Tibial nerve (tissue), 4 donors: Measurements from ENCODE around the gene MRPS5. TPM values are rescaled to one million over a fixed set of nuclear protein-coding genes. Genes with fewer than 3 reads are reported as not detected.
A peak's percentile ranks its signal among the peaks of the same experiment; 100 is the strongest.

ENCODE experiments used
- DNase-seq, 2 donors: peaks; one replicate each; pipeline ENCODE4 v3.0.0-alpha.2; 2019; ENCODE audit warnings: low spot score in 2 of 2
- H3K27ac ChIP-seq, 4 donors: fragments of 200-600 bp; sonication (generic) in 3 of 4; one replicate each; pipeline ENCODE4 v1.5.1; 2017 to 2019; ENCODE audit warnings: mild to moderate bottlenecking in 1 of 4
- H3K27me3 ChIP-seq, 2 donors: fragments of 200-600 bp; sonication (generic) in 1 of 2; one replicate each; pipeline versions ENCODE4 v1.5.1 to v1.6.0; 2017 to 2019
- H3K36me3 ChIP-seq, 3 donors: fragments of 200-600 bp; sonication (generic); one replicate each; pipeline ENCODE4 v1.5.1; 2018 to 2019
- H3K4me1 ChIP-seq, 4 donors: fragments of 200-600 bp; sonication (generic) in 3 of 4; one replicate each; pipeline ENCODE4 v1.5.1; 2017 to 2019
- H3K4me3 ChIP-seq, 4 donors: fragments of 200-600 bp; sonication (generic) in 3 of 4; one replicate each; pipeline ENCODE4 v1.5.1; 2017 to 2019; ENCODE audit warnings: mild to moderate bottlenecking in 1 of 4, moderate library complexity in 1 of 4
- H3K9me3 ChIP-seq, 4 donors: fragments of 200-600 bp; sonication (generic) in 3 of 4; one replicate each; pipeline ENCODE4 v1.5.1; 2017 to 2019
- EP300 ChIP-seq, 2 donors: sonication (generic); formaldehyde crosslinking; IDR thresholded peaks; one replicate each; pipeline ENCODE4 v1.6.1; 2017; ENCODE audit warnings: antibody characterized with exemption in 2 of 2, mild to moderate bottlenecking in 1 of 2
- POLR2A ChIP-seq, 2 donors: fragments of 450-650 bp; IDR thresholded peaks; one replicate each; pipeline ENCODE4 v1.6.1; 2017; ENCODE audit warnings: antibody characterized with exemption in 2 of 2, mild to moderate bottlenecking in 2 of 2, moderate library complexity in 2 of 2
- WGBS, 2 donors: methylation state at CpG; one replicate each; pipeline ENCODE4 v1.1.5; 2018; 5-methylcytosine and 5-hydroxymethylcytosine counted together
- total RNA-seq, 4 donors: library from RNA; depleted of rRNA; stranded (reverse); fragments of >200 nt; gene quantifications; one replicate each; pipeline ENCODE4 v1.1.0, GENCODE V29; 2016
- TF ChIP-seq, protein P1 (sequence below), 5 experiments: fragments of 200-600 bp in 3 of 5; fragments of 450-650 bp in 2 of 5; sonication (generic) in 3 of 5; IDR thresholded peaks; one replicate each; pipeline ENCODE4 v1.5.1; 2016 to 2019; ENCODE audit warnings: antibody characterized with exemption in 5 of 5, mild to moderate bottlenecking in 3 of 5, moderate library complexity in 2 of 5

MRPS5 gene
- total RNA-seq, 4 donors from 2014 or later: 34.3 to 67.8 (median 50.8) TPM

DNA sequence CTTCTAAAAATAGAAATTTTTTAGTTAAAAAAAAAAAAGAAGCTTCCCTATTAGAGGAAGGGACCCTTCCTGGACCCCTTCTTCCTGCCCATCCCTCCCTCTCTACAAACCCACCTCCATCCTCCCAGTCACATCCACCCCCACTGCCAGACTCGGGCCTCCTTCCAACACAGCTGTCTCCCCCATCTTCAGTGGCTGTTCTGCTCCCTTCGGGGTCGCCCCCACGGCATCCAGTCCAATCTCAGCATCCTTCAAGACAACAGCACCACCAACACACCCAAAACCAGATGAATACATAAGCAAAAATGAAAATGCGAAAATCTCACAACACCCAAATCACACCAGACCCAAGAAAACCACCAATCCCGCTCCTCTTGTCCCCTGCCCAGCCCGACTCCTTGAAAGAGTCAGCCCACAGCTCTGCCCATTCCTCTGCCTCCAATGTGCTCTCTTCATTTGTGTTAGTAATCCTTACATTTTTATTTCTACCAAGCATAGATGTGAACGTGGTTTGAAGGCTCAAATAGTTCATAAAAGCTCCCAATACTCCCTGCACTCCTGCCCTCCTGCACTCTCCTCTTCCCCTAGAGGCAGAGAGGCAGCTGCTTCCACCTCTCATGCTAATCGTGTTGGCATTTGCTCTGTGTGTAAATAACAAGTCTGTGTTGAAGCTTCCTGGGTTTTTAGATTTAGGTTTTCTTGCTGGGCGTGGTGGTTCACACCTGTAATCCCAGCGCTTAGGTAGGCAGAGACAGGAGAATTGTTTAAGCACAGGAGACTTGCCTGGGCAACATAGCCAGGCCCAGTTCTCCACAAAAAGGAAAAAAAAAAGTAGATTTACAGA is 59.1 kb downstream of the MRPS5 start:
- no peak overlapping the region for H3K4me3 ChIP-seq
- no peaks in the 10 kb centered on the region for H3K36me3 ChIP-seq
- no peaks in the 10 kb centered on the region for H3K27me3 ChIP-seq
- no peaks in the 10 kb centered on the region for H3K9me3 ChIP-seq
- peaks cover 0 to 54% (median 27%) of the 10 kb centered on the region in 4 donors for H3K4me1 ChIP-seq
- 58 to 61% methylated on average over 11 of the region's 11 CpGs for WGBS, 2 donors
- H3K27ac ChIP-seq: peak overlapping the region; percentile 57 to 94 (median 83)
- DNase-seq: no peak
- TF ChIP-seq EP300 (IDR thresholded peaks at IDR 0.05): no peak
- no peak for TF ChIP-seq POLR2A (IDR thresholded peaks at IDR 0.05)
- TF ChIP-seq, protein P1, sequence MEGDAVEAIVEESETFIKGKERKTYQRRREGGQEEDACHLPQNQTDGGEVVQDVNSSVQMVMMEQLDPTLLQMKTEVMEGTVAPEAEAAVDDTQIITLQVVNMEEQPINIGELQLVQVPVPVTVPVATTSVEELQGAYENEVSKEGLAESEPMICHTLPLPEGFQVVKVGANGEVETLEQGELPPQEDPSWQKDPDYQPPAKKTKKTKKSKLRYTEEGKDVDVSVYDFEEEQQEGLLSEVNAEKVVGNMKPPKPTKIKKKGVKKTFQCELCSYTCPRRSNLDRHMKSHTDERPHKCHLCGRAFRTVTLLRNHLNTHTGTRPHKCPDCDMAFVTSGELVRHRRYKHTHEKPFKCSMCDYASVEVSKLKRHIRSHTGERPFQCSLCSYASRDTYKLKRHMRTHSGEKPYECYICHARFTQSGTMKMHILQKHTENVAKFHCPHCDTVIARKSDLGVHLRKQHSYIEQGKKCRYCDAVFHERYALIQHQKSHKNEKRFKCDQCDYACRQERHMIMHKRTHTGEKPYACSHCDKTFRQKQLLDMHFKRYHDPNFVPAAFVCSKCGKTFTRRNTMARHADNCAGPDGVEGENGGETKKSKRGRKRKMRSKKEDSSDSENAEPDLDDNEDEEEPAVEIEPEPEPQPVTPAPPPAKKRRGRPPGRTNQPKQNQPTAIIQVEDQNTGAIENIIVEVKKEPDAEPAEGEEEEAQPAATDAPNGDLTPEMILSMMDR (IDR thresholded peaks at IDR 0.05): no peak

DNA sequence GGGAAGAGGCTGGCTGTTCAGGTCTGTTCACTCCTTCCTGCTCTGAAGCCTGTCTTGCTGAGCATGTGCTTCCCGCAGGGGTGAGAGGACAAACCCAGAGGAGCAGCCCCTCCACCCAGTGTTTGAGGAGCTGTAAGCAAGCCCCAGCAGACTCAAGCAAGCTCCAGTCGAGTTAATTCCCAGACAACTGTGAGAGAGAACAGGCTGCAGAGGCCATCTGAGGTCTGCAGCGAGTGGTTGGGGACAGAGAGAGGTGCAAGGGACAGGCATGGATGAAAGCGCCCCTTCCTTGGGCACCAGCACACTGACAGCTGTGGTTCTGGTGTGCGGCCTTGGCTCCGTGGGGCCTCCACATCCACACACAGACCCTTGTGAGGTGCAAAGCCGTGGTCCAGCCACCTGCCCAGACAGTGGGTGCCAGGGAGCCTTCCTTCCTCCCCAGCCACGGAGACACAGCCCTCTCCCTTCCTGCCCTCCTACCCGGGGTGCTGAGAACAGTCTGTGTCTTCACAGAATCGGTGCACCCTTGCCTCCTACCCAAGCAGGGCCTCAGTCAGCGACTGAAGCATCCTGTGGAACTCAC is 59.9 kb downstream of the MRPS5 start:
- Histone ChIP-seq H3K4me3 (no peak overlapping the region), H3K27me3 (no peaks in the 10 kb centered on the region), H3K9me3 (no peaks in the 10 kb centered on the region), H3K4me1 (peaks cover 0 to 60% (median 28%) of the 10 kb centered on the region in 4 donors), H3K36me3 (no peaks in the 10 kb centered on the region), H3K27ac (peak overlapping the region; percentile 57 to 94 (median 83))
- 56 to 65% methylated on average over 11 of the region's 11 CpGs for WGBS, 2 donors
- TF ChIP-seq EP300 (IDR thresholded peaks at IDR 0.05): no peak
- no peak for TF ChIP-seq POLR2A (IDR thresholded peaks at IDR 0.05)
- TF ChIP-seq, protein P1 (IDR thresholded peaks at IDR 0.05): no peak
- DNase-seq: no peak

DNA sequence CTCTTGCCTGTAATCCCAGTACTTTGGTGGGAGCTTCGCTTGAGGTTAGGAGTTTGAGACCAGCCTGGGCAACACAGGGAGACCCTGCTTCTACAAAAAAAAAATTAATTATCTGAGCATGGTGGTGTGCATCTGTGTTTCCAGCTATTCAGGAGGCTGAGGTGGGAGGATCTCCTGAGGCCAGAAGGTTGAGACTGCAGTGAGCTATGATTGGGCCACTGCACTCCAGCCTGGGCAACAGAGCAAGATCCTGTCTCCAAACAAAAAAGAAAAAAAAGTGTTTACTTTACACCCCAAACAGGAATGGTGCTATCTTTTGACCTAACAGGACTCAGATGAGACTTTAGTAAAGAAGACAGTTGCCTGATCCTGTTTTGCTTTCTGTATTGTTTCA is 60.5 kb downstream of the MRPS5 start:
- H3K4me1 ChIP-seq: peaks cover 0 to 65% (median 28%) of the 10 kb centered on the region in 4 donors
- no peaks in the 10 kb centered on the region for H3K27me3 ChIP-seq
- H3K27ac ChIP-seq: peak overlapping the region; percentile 57 to 94 (median 83)
- no peak for DNase-seq
- TF ChIP-seq, protein P1 (IDR thresholded peaks at IDR 0.05): no peak
- TF ChIP-seq POLR2A (IDR thresholded peaks at IDR 0.05) (no peak), EP300 (IDR thresholded peaks at IDR 0.05) (no peak)
- H3K4me3 ChIP-seq: no peak overlapping the region
- H3K9me3 ChIP-seq: no peaks in the 10 kb centered on the region
- WGBS, 2 donors: 90 to 93% methylated on average over 1 of the region's 1 CpG
- no peaks in the 10 kb centered on the region for H3K36me3 ChIP-seq

DNA sequence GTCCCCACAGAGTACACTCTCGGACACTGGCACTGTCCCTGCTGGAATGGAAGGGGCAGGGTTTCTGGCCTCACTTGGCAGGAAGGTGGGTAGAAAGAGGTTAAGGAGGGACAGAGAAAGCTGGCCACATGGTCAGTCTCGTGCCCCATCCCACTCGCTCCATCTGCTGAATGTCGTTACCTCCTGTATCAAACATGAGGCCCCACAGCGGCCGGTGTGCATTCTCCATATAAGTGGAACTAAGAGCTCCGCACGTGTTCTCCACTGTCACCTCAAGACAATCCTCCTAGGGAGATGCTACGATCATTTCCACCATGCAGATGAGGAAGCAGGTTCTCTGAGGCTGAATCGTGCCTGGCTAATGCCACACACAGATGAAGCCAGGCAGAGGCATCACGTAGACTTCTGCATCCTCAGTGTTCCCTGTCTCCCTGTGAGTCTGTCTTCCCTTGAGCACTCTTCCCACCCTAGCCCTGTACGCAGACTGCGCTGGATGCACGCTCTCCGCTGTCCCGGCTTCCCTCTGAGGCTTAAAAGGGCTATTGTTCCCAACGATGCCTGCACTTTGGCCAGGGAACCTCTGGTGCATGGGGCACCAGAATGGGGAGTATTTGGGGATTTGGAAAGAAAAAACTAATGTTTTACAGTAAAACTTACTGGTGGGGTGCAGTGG is 61.0 kb downstream of the MRPS5 start:
- Histone ChIP-seq H3K4me3 (no peak overlapping the region), H3K9me3 (no peaks in the 10 kb centered on the region), H3K27ac (peak overlapping the region; percentile 61 to 94 (median 83)), H3K36me3 (no peaks in the 10 kb centered on the region), H3K4me1 (peaks cover 0 to 69% (median 28%) of the 10 kb centered on the region in 4 donors), H3K27me3 (no peaks in the 10 kb centered on the region)
- WGBS, 2 donors: 51 to 61% methylated on average over 17 of the region's 17 CpGs
- DNase-seq: no peak
- peak in 1 of 2 donors; percentile 56 for TF ChIP-seq EP300 (IDR thresholded peaks at IDR 0.05)
- TF ChIP-seq, protein P1 (IDR thresholded peaks at IDR 0.05): no peak
- TF ChIP-seq POLR2A (IDR thresholded peaks at IDR 0.05): no peak
